Glutamatergic neuron (in vitro differentiated cells): ENCODE measurements around the gene PLXDC2. TPM values are rescaled to one million over a fixed set of nuclear protein-coding genes. Genes with fewer than 3 reads are reported as not detected.

Experiments
- DNase-seq: peaks from one replicate; pipeline ENCODE4 v3.0.0; 2022
- H3K27ac Mint-ChIP-seq: one replicate; pipeline ENCODE4 v1.8.0; 2020; ENCODE audit warnings: mild to moderate bottlenecking, mixed read lengths, inconsistent platforms; ENCODE audit not compliant: unreplicated experiment
- H3K27me3 Mint-ChIP-seq: one replicate; pipeline ENCODE4 v1.8.0; 2020; ENCODE audit warnings: mild to moderate bottlenecking, moderate library complexity, mixed read lengths, inconsistent platforms; ENCODE audit not compliant: unreplicated experiment
- H3K36me3 Mint-ChIP-seq: one replicate; pipeline ENCODE4 v1.8.0; 2020; ENCODE audit warnings: mild to moderate bottlenecking, mixed read lengths, inconsistent platforms; ENCODE audit not compliant: unreplicated experiment
- H3K4me1 Mint-ChIP-seq: one replicate; pipeline ENCODE4 v1.8.0; 2020; ENCODE audit warnings: mild to moderate bottlenecking, low read depth, mixed read lengths, inconsistent platforms; ENCODE audit not compliant: unreplicated experiment
- H3K4me3 Mint-ChIP-seq: one replicate; pipeline ENCODE4 v1.8.0; 2020; ENCODE audit warnings: mild to moderate bottlenecking, mixed read lengths, inconsistent platforms; ENCODE audit not compliant: unreplicated experiment
- H3K9me3 Mint-ChIP-seq: one replicate; pipeline ENCODE4 v1.8.0; 2020; ENCODE audit warnings: mild to moderate bottlenecking, moderate library complexity, mixed read lengths, inconsistent platforms; ENCODE audit not compliant: unreplicated experiment
- CTCF ChIP-seq: fragments of 200-600 bp; sonication (generic); IDR thresholded peaks from one replicate; pipeline ENCODE4 v1.5.0; 2021; ENCODE audit not compliant: partially characterized antibody, unreplicated experiment
- total RNA-seq: library from RNA; stranded (reverse); fragmentation: NEBNext Ultra II Directional; extraction: Animal tissue kit (Norgen Biotek cat#: 25700); gene quantifications from one replicate; pipeline ENCODE4 v1.2.1, GENCODE V29; 2021; ENCODE audit not compliant: unreplicated experiment

The PLXDC2 gene
- total RNA-seq, 1 donor from 2014 or later, result 3.9 TPM

- Mint-ChIP-seq H3K36me3 (no peaks in the 10 kb centered on the region), H3K4me3 (no peak overlapping the region), H3K27me3 (no peaks in the 10 kb centered on the region), H3K4me1 (no peaks in the 10 kb centered on the region), H3K9me3 (no peaks in the 10 kb centered on the region), H3K27ac (no peak overlapping the region)
- TF ChIP-seq CTCF, result no peak
- DNase-seq, result no peak
Observed at GRCh38 chr10:20115894-20116293, 299.7 kb downstream of the PLXDC2 start.

GRCh38 chr10:20117471-20117870, 301.2 kb downstream of the PLXDC2 start:
- Mint-ChIP-seq H3K9me3 (no peaks in the 10 kb centered on the region), H3K27me3 (no peaks in the 10 kb centered on the region), H3K4me1 (no peaks in the 10 kb centered on the region), H3K4me3 (no peak overlapping the region), H3K36me3 (no peaks in the 10 kb centered on the region), H3K27ac (no peak overlapping the region)
- no peak for TF ChIP-seq CTCF
- DNase-seq, result no peak

- Mint-ChIP-seq H3K9me3 (no peaks in the 10 kb centered on the region), H3K36me3 (no peaks in the 10 kb centered on the region), H3K27ac (no peak overlapping the region), H3K4me1 (no peaks in the 10 kb centered on the region), H3K4me3 (no peak overlapping the region), H3K27me3 (no peaks in the 10 kb centered on the region)
- TF ChIP-seq CTCF, result no peak
- no peak for DNase-seq
Observed at GRCh38 chr10:20118119-20118518, 301.9 kb downstream of the PLXDC2 start.

- TF ChIP-seq CTCF, result no peak
- Mint-ChIP-seq H3K36me3 (peaks cover 12% of the 10 kb centered on the region), H3K27me3 (peaks cover 2% of the 10 kb centered on the region), H3K9me3 (peaks cover 3% of the 10 kb centered on the region), H3K27ac (no peak overlapping the region), H3K4me1 (no peaks in the 10 kb centered on the region), H3K4me3 (no peak overlapping the region)
- DNase-seq, result no peak
Observed at GRCh38 chr10:20128811-20129210, 312.6 kb downstream of the PLXDC2 start.

- Mint-ChIP-seq H3K4me3 (no peak overlapping the region), H3K36me3 (peaks cover 7% of the 10 kb centered on the region), H3K27me3 (no peaks in the 10 kb centered on the region), H3K4me1 (no peaks in the 10 kb centered on the region), H3K27ac (no peak overlapping the region), H3K9me3 (no peaks in the 10 kb centered on the region)
- no peak for TF ChIP-seq CTCF
- DNase-seq, result no peak
Observed at GRCh38 chr10:20132816-20133215, 316.6 kb downstream of the PLXDC2 start.
